Measurements from ENCODE around the gene OST4. TPM values are rescaled to one million over a fixed set of nuclear protein-coding genes. Genes with fewer than 3 reads are reported as not detected.

OST4 gene
- total and polyA plus RNA-seq, 2 donors = 388 to 516 TPM

Other genes with a start within 250 kb of the OST4 start
- 0.09 TPM for gene DPYSL5, start 223.5 kb downstream of the OST4 start, total RNA-seq
- 0.16 TPM for gene DPYSL5, start 223.5 kb downstream of the OST4 start, polyA plus RNA-seq
- 0.99 TPM for gene MAPRE3, start 101.0 kb downstream of the OST4 start, total RNA-seq
- 17.0 TPM for gene MAPRE3, start 101.0 kb downstream of the OST4 start, polyA plus RNA-seq
- gene TMEM214, start 38.7 kb downstream of the OST4 start, total RNA-seq = 8.8 TPM
- 30.3 TPM for gene TMEM214, start 38.7 kb downstream of the OST4 start, polyA plus RNA-seq
- gene AGBL5, start 20.0 kb downstream of the OST4 start, total RNA-seq = 18.5 TPM
- gene AGBL5, start 20.0 kb downstream of the OST4 start, polyA plus RNA-seq = 11.0 TPM
- 9.2 TPM for gene EMILIN1, start 7.0 kb upstream of the OST4 start, total RNA-seq
- gene EMILIN1, start 7.0 kb upstream of the OST4 start, polyA plus RNA-seq = 8.9 TPM
- gene KHK, start 15.1 kb upstream of the OST4 start, total RNA-seq = 1.5 TPM
- 2.5 TPM for gene KHK, start 15.1 kb upstream of the OST4 start, polyA plus RNA-seq
- 0.57 TPM for gene CGREF1, start 47.5 kb upstream of the OST4 start, total RNA-seq
- 0.43 TPM for gene CGREF1, start 47.5 kb upstream of the OST4 start, polyA plus RNA-seq
- 0.09 TPM for gene ABHD1, start 52.2 kb upstream of the OST4 start, total RNA-seq
- 0.27 TPM for gene ABHD1, start 52.2 kb upstream of the OST4 start, polyA plus RNA-seq
- gene PREB, start 63.0 kb upstream of the OST4 start, total RNA-seq = 41.3 TPM
- gene PREB, start 63.0 kb upstream of the OST4 start, polyA plus RNA-seq = 56.9 TPM
- not detected for gene PRR30, start 67.8 kb upstream of the OST4 start, total RNA-seq
- gene PRR30, start 67.8 kb upstream of the OST4 start, polyA plus RNA-seq = not detected
- 0.14 TPM for gene TCF23, start 77.3 kb upstream of the OST4 start, total RNA-seq
- gene TCF23, start 77.3 kb upstream of the OST4 start, polyA plus RNA-seq = 0.05 TPM
- 109 TPM for gene ATRAID, start 140.4 kb upstream of the OST4 start, total RNA-seq
- gene ATRAID, start 140.4 kb upstream of the OST4 start, polyA plus RNA-seq = 125 TPM
- 15.8 TPM for gene SLC5A6, start 140.6 kb upstream of the OST4 start, total RNA-seq
- 24.3 TPM for gene SLC5A6, start 140.6 kb upstream of the OST4 start, polyA plus RNA-seq
- 14.8 TPM for gene CAD, start 145.7 kb upstream of the OST4 start, total RNA-seq
- gene CAD, start 145.7 kb upstream of the OST4 start, polyA plus RNA-seq = 18.6 TPM
- gene SLC30A3, start 191.4 kb upstream of the OST4 start, total RNA-seq = 0.05 TPM
- gene SLC30A3, start 191.4 kb upstream of the OST4 start, polyA plus RNA-seq = 0.18 TPM
- gene DNAJC5G, start 203.8 kb upstream of the OST4 start, total RNA-seq = not detected
- 0.02 TPM for gene DNAJC5G, start 203.8 kb upstream of the OST4 start, polyA plus RNA-seq
- gene TRIM54, start 210.8 kb upstream of the OST4 start, total RNA-seq = 0.14 TPM
- gene TRIM54, start 210.8 kb upstream of the OST4 start, polyA plus RNA-seq = 0.52 TPM
- 1.0 TPM for gene UCN, start 236.8 kb upstream of the OST4 start, total RNA-seq
- 8.1 TPM for gene UCN, start 236.8 kb upstream of the OST4 start, polyA plus RNA-seq